NCI-H524 treated with DMSO at 0.1 percent for 48 hours (cell line): ENCODE data around the gene HOXD11.

Experiments
- DNase-seq: peaks from one replicate; lab custom pipeline; 2025; lab: John Stamatoyannopoulos, UW

Gene HOXD11

DNA sequence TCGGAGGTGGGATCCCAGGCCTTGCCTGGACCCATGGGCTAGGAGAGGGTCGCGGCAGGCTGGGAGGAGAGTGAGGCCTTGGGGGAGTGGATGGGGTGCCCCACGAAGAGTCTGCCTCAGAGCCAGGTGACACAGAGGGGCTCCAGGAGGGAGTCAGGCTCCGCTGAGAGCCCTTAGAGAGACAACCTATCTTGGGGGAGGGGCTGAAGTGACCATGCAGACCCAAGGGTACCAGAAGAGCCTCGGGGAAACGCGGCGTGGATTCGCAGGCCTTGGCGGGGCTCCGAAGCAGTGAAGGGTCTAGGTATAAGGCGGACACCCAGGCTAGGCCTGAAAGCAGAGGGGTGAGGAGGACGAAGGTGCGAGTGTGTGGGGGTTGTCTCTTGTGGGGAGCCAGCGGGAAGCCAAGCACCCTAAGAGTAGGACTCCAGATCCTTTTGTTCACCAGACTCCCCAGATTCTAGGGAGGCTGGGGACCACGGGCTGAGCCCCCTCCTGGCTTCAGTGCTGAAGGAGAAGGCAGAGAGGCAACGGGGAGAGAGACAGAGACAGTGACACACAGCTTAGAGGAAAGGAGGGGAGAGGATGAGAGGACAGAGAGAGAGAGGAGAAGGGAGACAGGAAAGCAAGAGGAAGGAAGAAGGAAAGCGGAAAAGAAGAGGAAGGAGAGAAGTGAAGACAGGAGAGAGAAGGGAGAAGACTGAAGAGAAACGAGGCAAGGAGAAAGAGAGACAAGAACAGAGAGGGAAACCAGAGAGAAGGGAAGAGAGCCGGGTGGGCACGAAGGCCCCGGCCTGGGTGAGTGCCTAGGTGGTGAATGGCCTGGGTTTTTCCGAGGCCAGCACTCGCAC, 1.1 kb upstream of the HOXD11 start:
- no peak for DNase-seq

DNA sequence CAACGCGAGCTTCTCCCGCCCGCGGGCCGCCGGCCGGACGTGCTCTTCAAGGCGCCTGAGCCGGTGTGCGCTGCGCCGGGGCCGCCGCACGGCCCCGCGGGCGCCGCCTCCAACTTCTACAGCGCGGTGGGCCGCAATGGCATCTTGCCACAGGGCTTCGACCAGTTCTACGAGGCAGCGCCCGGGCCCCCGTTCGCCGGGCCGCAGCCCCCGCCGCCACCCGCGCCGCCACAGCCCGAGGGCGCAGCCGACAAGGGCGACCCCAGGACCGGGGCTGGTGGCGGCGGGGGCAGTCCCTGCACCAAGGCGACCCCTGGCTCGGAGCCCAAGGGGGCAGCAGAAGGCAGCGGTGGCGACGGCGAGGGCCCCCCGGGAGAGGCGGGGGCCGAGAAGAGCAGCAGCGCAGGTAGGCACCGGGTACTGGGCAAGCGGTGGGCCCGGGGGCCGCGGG, 676 bp downstream of the HOXD11 start:
- no peak for DNase-seq

DNA sequence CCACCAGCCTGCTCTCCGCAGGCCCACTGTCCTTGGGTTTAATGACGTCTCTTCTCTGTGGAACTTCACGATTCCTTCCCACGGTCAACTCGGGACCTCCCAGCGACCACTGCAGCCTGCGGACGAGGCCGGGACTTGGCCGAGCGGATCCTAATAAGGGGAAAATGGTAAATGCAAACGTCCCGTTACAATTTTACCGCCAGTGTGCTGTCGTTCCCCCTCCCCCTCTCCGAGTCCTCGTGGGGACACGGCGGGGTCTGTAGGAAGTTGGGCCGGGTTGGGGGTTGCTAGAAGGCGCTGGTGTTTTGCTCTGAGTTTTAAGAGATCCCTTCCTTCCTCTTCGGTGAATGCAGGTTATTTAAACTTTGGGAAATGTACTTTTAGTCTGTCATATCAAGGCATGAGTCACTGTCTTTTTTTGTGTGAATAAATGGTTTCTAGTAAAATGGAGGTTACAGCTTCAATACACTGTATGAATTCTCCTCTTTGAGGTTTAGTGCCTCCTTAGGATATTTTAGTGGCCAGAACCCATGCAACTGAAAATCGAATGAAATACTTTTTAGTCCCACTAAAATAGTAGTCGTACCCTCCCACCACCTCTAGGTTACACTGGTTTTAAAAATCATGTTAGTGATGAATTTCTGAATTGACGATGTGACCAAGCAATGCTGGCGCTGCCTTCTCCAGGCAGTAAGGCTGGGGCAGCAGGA, 2.3 kb downstream of the HOXD11 start:
- no peak for DNase-seq

DNA sequence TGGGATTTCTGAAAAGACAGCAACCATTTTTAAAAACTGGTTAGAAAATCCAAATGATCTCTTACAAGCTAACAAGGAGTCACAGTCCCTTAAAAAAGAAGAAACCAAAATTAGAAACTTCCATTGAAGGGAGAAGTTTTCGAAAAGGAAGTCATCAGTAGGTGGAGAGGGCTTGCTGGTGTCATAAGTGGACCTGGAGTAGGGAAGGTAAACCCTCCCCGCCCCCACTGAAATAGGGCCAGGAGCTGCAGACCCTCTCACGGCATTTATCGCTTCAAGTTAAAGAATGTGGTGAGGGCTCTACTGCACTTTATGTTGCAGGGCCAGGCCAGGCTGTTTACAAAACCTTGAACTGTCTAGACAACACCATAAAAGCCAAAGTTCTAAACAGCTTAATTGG, 2.9 kb downstream of the HOXD11 start:
- DNase-seq = no peak

DNA sequence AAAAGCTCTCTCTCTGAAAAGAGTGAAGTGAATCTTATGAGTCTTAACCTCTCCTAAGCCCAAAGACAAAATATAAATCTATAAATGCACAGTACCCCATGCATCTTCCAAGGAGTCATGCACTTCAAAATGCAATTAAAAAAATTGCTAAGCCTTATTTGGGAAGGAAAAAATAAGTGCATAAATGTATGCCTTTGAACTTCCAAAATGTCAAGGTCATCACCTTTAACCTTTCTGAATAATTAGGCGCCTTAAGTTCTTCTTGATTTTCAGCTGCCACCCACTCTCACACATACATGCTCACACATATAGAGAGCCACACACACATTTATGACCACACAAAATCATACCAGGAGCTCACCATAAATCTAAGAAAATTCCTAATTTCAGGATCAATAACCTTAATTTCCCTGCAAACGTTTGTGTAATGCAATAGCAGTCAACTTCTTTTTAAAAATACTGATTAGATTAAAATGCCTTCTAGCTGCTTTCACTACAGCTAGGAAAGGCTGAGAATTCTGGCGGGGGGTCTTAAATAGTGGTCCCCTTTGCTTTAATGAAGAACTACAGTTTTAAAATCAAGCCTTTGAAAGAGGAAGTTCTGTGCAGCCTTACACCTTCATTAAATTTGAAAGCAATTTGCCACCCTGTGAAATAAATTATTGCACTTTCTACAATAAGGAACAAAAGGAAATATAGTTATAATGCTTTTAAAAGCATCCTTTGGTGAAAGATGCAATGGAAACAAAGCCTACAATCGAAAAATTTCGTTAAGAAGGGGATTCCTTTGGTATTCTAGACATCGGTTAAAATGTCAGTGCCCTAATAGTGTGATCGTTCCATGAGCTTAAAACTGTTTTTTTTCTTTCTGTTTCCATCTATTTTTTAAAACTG, 3.6 kb downstream of the HOXD11 start:
- no peak for DNase-seq

DNA sequence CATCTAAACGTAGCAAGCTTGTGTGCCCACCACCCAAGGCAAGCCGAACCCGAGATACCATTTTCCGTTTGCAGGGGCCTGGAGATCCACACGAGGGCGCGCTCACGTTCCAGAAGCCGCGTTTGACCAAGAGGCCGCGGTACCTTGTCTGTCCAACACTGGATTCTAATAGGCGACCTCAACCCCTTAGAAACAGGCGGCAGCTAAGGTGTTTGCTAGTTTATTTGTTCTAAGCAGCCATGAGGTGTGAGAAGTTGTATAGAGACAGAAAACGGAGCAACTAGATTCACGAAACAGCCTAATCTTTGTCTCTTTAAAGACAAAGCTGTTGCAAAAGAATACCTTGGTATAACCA, 4.2 kb downstream of the HOXD11 start:
- no peak for DNase-seq

DNA sequence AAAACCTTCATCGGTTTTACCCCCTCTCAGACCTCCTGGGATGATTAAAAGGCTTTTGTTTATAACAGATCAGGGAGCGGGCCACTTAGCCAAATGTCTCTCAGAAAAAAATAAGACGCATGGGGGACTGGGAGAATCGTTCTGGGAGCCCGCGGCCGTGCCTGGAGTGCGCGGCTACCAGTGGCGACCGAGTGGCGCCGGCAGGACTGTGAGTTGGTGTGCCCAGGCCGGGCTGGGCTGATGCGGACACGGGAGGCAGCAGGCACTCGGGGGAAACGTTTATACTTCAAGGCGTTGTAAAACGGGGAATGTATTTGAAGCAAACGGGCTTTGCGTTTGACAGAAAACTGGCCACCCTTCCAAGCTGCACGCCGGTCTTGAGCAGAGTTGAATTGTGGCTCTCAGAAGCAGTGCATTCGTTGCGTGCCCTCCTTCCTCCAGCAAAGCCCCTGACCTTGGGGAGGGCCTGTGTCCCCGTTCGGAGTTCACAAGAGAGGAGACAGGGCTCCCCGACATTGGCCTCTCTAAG, 4.8 kb downstream of the HOXD11 start:
- DNase-seq = no peak

DNA sequence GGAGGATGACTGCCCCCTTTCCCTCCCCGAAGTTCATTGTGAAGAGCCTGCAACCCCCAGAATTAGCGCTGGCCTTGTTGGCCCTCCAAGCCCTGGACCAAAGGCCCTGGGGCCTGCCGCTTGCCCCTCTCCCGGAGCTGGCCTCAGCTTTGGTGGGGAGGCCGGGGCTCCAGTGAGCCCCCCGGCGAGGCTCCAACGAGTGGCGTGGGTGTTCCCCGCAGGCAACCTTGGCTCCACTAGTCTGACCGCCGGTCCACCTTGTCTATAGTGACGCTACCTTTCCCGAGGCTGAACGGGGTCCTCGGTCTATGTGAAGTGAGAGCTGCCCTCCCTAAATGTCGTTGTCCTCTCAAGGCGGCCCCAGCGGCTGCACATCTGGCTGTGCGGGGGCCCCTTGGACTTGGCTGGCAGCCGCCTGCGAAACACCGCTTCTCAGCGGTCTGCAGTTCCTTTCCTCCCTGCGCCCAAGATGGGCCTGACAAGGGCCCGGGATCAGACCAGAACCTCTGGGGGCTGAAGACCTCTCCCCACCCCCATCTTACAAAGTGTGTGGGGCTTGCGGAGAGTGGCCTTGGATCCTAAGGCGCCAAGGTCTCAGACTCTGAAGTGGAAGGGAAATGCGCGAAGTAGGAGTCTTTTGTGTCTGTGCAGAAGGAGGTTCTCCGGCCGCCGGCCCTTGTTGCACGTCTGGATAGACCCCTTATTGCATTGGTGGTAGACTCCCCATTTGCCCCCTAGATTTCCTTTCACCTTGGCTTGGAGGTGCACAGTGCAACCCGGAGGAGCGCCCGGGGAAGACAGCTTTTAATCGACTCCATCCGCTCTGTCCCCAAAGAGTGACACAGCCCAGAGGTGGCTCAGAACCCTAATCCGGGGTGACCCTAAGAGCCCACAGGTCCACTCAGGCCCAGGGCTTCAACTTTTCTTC, 5.6 kb downstream of the HOXD11 start:
- no peak for DNase-seq

DNA sequence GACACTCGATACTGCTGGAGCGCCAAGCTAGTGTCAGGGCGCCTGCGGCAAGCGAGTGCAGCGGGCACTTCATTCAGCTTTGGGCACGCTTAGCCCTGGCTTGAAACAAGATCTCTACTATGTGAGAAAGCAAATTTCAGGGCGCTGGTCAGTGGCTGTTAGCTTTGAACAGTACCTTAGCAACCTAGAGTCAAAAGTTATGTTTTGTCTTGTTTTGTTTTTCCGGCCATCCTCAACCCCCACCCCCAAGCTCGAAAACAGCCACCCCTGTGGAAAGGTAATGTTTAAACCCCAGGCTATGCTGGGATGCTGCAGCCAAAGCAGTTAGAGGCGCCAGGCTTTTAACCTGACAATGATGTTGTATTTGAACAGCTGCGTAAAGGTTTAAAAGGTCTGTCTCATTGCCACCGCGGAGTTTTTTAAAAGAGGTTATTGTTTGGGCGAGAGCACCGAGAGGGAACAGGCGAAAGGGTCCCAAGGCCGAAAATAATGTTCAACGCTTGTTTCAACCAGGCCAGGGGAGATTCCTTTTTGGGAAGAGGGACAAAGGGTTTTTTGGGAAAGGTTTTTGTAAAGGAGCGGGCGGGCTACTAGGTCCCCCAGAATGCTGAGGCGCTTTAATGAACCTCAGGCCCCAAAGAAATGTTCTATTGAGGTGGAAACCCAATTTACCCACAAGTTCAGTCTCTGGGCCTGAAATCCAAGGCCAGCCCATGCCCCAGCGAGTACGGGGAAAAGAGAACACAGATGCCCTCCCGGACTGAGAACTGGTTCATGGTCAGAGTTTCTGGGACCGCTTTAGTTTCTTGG, 7.2 kb downstream of the HOXD11 start:
- DNase-seq = no peak

DNA sequence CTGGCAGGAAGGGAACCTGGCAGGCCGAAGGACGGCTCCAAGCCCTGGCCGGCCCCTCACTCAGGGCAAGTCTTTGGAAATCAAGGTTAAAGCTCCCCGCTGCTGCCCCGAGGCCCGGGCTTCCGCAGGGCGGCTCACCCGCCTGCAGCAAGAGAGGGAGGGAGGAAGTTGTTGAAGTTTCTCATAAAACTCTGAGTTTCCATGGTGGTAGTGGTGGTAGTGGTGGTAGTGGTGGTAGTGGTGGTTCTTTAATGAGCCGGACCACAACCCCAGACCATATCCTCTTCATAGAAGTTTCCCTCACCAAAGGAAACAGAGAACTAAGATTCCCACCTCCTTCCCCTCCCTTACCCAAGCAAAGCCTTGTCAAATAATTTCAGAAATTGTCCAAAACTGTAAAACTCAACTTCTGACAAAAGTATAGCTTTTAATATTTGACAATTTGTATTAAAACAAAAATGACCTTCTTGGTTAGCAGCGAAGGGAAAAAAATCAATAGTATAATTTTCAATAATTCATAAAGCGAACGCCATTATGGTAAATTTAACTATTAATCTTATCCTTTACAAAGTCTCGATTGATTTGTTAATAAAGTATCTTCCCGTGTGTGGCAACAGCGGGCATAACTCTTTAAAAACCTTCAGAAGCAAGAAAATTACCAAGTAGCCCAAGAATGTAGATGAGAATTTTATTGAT, 8.0 kb downstream of the HOXD11 start:
- DNase-seq = no peak

DNA sequence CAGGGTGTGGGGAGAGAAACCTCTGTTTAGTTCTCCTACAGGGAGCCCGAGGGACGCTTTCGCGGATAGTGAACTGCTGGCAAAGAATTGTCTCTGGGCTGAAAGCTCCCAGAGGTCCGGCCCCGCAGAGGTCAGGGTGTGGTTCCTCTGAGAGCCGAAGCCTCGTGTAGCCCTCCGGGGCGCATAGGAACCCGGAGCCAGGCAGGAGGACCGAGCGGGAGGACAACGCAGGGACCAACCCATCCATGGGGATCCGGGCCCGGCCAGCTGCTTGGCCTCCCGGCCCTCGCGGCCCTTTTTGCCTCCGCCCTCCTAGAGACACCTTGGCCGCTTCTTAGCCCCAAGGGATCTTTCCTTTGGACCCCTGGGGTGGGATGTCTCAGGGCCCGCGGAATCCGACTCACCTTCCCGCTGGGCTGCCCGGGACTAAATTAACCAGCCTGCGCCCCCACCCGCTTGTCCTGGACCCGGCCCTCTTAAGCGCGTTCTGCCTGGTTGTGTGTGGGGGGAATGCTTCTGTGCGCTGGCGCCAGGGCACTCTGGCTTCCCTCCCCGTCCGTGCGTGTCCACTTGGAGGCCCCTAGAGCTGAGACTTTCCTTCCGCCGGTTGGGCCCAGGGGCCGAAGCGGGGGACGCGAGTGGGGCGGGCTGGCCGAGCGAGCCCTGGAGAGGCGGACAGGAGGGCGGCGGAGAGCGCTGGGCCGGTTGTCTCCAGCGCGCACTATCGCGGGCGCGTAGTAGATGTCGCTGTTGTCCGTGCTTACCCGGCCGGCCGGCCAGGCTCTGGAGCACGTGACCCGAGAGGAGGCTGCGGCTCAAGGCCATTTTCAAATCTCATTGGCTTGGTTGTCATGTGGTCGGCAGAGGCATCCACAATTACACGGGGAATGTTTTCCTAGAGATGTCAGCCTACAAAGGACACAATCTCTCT, 9.1 kb downstream of the HOXD11 start, which contains the start of gene HOXD10:
TSS of gene HOXD10 (plus strand) at position 896 of the 931 bp plus-strand sequence. CDS start 56 bp downstream, outside the sequence.
- DNase-seq = no peak

DNA sequence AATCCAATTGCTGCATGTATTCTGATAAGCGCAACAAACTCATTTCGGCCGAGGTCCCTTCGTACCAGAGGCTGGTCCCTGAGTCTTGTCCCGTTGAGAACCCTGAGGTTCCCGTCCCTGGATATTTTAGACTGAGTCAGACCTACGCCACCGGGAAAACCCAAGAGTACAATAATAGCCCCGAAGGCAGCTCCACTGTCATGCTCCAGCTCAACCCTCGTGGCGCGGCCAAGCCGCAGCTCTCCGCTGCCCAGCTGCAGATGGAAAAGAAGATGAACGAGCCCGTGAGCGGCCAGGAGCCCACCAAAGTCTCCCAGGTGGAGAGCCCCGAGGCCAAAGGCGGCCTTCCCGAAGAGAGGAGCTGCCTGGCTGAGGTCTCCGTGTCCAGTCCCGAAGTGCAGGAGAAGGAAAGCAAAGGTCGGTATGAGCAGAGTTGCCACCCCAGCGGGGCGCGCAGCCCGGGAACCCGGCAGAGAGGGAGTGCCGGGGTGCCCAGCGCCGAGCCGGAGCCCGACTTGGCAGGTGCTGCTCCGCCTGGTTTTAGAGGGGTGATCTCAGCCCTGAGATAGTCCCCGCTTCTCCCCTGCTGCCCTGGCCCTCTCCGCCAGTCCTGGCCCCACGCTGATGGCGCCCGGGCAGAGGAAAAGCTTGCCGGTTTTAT, 10.2 kb downstream of the HOXD11 start:
- no peak for DNase-seq

DNA sequence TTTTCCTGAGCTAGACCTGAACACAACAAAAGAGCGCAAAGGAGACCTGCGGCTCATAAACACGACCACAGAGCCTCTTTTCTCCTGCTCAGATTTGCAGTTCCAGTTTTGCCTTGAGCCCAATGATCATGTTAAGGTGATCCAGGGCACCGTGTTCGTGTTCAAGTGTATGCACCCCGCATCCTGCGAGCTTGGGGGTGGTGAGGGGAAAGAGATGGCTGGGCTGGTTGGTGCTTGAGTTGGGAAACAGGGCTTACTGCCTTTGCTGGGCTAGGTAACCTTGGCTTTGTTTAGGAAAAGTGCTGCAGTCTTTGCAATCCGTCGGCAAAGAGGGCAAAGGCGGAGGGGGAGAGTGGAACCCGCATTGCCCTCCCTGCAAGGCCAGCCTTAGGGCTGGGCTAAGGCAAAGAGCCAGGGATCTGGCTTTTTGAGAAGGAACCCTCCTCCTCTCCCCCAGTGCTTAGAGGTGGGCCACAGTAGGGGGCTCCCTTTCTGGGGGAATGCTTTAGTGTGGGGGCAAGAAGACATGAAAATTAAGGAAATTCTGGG, 10.8 kb downstream of the HOXD11 start:
- DNase-seq = no peak

DNA sequence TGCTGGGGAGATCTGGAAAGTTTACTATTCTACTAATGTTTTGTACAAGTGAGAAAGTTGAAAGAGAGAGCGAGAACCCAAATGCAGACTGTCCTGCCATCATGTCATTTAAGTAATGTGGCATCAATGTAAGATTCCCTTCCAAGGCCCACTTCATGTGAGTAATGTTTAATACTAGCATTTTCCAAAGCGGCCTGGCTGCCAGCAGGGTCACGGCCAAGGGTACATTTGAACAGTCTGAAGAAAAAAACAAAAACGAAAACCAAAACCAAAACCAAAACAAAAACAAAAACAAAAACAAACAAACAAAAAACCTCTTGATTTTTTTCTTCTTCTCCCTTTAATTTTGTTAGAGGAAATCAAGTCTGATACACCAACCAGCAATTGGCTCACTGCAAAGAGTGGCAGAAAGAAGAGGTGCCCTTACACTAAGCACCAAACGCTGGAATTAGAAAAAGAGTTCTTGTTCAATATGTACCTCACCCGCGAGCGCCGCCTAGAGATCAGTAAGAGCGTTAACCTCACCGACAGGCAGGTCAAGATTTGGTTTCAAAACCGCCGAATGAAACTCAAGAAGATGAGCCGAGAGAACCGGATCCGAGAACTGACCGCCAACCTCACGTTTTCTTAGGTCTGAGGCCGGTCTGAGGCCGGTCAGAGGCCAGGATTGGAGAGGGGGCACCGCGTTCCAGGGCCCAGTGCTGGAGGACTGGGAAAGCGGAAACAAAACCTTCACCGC, 11.7 kb downstream of the HOXD11 start:
- DNase-seq = no peak

DNA sequence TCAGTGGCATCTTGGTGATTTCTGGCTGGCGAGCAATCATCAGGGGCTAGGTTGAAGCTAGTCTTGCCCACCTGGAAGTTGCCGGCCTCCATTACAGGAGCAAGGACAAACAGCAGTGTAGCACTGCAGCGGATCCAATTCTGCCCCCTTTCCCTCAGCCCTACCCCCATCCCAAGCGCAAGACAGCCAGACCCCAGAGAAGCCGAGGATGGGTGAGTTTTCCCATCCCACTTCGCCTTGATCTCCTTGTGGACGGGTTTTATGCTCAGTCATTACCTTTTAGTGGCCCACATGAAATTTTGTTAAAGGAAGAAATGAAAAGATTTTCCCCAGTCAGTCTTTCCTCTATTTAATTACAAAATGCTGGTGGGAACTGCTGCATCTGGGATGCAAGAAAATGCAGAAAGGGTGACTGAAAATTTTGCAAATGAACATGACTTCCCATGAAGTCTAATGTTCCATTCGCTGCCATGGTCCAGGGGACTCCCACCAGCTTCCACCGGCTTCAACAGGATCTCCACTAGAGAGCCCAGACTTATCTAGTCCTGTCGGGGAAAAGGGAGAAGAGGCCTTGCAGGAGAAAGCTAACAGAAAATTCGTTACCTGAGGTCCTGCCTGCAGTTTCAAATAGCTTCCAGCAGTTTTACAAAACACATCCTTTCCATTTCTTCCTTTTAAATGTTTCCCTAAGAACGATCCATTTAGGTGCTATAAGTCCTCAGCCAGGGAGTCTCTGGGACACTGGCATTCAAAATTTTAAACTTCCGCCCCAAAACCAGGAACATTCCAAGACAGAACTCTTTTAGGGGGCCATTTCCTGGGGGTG, 13.5 kb downstream of the HOXD11 start:
- DNase-seq = no peak
